HG02970 (cell line): ENCODE data around the gene ZNF576.
"Not testable (repeated sequence)": the region's sequence is repeated elsewhere in the genome, so short reads cannot be mapped to it uniquely, and the experiment has no call there.

Source experiments
- ATAC-seq: cut with Tn5 transposase; IDR thresholded peaks from one replicate; pipeline ENCODE4 v1.9.1; 2021; ENCODE audit warnings: mild to moderate bottlenecking, moderate library complexity, moderate number of reproducible peaks; ENCODE audit not compliant: unreplicated experiment, low FRiP score

ZNF576 gene

GRCh38 chr19:43644181-43644580 lies 47.8 kb downstream of the ZNF576 start:
- no peak for ATAC-seq

DNA sequence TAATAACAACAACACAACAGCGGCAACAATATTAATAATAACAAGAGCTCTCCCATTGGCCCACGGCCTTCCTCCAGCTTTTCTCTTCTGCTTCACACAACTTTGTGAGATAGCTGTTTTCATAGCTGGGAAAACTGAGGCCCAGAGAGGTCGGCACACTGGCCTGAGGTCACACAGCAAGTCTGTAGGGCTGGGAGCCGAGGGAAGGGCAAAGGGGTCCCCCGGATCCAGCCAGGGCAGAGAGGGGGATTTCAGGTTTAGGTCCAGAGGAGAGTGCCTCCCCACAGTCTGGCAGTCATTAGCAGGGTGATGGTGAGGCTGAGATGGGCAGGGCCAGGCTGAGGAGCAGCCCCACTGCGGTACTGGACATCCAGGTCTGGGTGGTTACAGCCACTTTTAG lies 52.2 kb downstream of the ZNF576 start:
- no peak for ATAC-seq

- ATAC-seq, result no peak
Measured at GRCh38 chr19:43649514-43649913, 53.1 kb downstream of the ZNF576 start.

GRCh38 chr19:43650276-43650675 lies 53.9 kb downstream of the ZNF576 start:
- not testable (repeated sequence) for ATAC-seq
